ENCODE results near the gene CXCL5. TPM values are rescaled to one million over a fixed set of nuclear protein-coding genes. Genes with fewer than 3 reads are reported as not detected.
A peak's percentile ranks its signal among the peaks of the same experiment; 100 is the strongest.

Gene CXCL5
- total RNA-seq, 1 experiment from 2014 or later, result 0.51 TPM

DNA sequence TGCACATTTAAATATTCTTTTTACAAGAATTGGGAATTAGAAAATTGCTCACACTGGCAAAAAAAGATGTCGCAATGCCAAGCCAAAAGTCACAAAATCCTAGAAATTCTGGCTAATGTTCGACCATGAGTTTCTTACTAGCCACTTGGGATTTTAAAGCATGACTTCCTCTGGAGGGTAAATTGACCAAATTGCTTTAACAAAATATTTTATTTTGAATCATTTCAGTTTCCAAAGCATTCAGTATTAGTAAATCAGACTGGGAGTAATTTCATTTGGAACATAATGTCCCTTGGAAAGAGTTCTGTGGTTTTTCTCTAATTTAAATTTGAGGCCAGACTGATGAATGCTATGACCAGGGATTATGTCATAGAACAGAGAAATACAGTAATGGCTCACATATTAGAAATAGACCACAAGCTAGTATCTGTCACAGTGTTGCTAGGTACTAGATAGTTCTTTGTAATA is 7.6 kb upstream of the CXCL5 start:
- H3K9me3 Mint-ChIP-seq (ENCODE audit: unreplicated experiment), result no peaks in the 10 kb centered on the region
- CTCF ChIA-PET, result interaction anchor here (0.7 kb wide), 1 partner anchor 150 kb away, joined by 3 read pairs; no protein-coding TSS in a partner anchor
- intact Hi-C loops (cut with micrococcal nuclease), result no loop called here
- H3K27me3 Mint-ChIP-seq (ENCODE audit: insufficient read depth, unreplicated experiment), result no peaks in the 10 kb centered on the region
- peaks cover 9% of the 10 kb centered on the region for H3K4me1 Mint-ChIP-seq (ENCODE audit: insufficient read depth, unreplicated experiment)
- peak overlapping the region; percentile 47 for H3K4me3 Mint-ChIP-seq (ENCODE audit: unreplicated experiment)
- peak; percentile 26 for DNase-seq (ENCODE audit: unreplicated experiment)
- H3K36me3 Mint-ChIP-seq (ENCODE audit: insufficient read depth, unreplicated experiment), result no peaks in the 10 kb centered on the region
- TSS peak; percentile 77 for BruUV-seq (replicated peaks)
- TF ChIP-seq, protein P1, sequence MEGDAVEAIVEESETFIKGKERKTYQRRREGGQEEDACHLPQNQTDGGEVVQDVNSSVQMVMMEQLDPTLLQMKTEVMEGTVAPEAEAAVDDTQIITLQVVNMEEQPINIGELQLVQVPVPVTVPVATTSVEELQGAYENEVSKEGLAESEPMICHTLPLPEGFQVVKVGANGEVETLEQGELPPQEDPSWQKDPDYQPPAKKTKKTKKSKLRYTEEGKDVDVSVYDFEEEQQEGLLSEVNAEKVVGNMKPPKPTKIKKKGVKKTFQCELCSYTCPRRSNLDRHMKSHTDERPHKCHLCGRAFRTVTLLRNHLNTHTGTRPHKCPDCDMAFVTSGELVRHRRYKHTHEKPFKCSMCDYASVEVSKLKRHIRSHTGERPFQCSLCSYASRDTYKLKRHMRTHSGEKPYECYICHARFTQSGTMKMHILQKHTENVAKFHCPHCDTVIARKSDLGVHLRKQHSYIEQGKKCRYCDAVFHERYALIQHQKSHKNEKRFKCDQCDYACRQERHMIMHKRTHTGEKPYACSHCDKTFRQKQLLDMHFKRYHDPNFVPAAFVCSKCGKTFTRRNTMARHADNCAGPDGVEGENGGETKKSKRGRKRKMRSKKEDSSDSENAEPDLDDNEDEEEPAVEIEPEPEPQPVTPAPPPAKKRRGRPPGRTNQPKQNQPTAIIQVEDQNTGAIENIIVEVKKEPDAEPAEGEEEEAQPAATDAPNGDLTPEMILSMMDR (IDR thresholded peaks at IDR 0.05; ENCODE audit: unreplicated experiment), result no peak
- POLR2A ChIA-PET, result interaction anchor here (0.7 to 1.1 kb wide), 4 partner anchors 14 to 92 kb away, joined by 3 to 4 read pairs (median 3); partner anchors contain the start of gene CXCL3
- peak overlapping the region; percentile 88 for H3K27ac Mint-ChIP-seq (ENCODE audit: low read depth, unreplicated experiment)

DNA sequence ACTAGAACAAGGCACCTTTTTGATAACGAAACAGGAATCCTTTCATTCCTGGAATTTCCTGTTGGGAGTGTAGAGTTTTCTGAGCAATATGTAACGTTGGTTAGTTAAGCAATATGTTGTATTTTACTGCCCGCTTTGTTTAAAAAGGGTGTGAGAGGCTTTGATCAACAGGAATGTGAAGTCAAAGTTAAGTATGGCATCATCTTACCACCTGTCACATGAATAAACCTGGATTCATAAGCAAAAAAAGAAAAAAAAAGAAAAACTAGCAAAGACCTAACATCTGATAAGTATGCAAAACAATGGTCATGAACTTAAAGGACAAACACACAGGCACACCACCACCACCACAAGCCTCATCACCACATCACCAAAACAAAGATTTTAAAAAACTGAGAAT is 7.1 kb upstream of the CXCL5 start:
- no peaks in the 10 kb centered on the region for H3K36me3 Mint-ChIP-seq (ENCODE audit: insufficient read depth, unreplicated experiment)
- peaks cover 9% of the 10 kb centered on the region for H3K4me1 Mint-ChIP-seq (ENCODE audit: insufficient read depth, unreplicated experiment)
- H3K27me3 Mint-ChIP-seq (ENCODE audit: insufficient read depth, unreplicated experiment), result no peaks in the 10 kb centered on the region
- H3K27ac Mint-ChIP-seq (ENCODE audit: low read depth, unreplicated experiment), result peak overlapping the region; percentile 88
- peak overlapping the region; percentile 47 for H3K4me3 Mint-ChIP-seq (ENCODE audit: unreplicated experiment)
- intact Hi-C loops (cut with micrococcal nuclease), result no loop called here
- TF ChIP-seq, protein P1 (IDR thresholded peaks at IDR 0.05; ENCODE audit: unreplicated experiment), result no peak
- H3K9me3 Mint-ChIP-seq (ENCODE audit: unreplicated experiment), result no peaks in the 10 kb centered on the region
- DNase-seq (ENCODE audit: unreplicated experiment), result peak; percentile 49
- POLR2A ChIA-PET, result no interaction called here
- no TSS peak for BruUV-seq (replicated peaks)
- CTCF ChIA-PET, result no interaction called here

DNA sequence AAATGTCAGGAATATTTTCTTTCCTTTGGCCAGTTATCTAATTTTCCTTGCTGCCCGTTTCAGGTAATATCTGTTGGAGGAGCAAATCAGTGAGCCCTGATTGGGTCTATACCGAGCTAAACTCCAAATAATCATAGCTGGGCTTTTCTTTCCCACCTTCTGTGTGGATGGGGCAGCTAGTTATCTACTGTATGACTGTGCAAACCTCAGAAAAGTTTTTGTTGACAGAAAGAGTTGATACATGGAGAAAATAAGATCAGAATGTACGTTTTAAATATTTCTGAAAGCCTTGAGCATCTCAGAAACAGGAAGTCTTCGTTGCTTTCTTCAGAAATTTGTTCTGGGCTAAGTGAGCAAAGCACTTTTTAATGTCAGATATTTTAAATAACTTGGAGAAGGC is 6.2 kb upstream of the CXCL5 start:
- H3K27ac Mint-ChIP-seq (ENCODE audit: low read depth, unreplicated experiment), result no peak overlapping the region
- no peaks in the 10 kb centered on the region for H3K27me3 Mint-ChIP-seq (ENCODE audit: insufficient read depth, unreplicated experiment)
- H3K36me3 Mint-ChIP-seq (ENCODE audit: insufficient read depth, unreplicated experiment), result no peaks in the 10 kb centered on the region
- POLR2A ChIA-PET, result no interaction called here
- BruUV-seq (replicated peaks), result no TSS peak
- no peak overlapping the region for H3K4me3 Mint-ChIP-seq (ENCODE audit: unreplicated experiment)
- no peak for DNase-seq (ENCODE audit: unreplicated experiment)
- CTCF ChIA-PET, result interaction anchor here (0.7 kb wide), 1 partner anchor 9 kb away, joined by 3 read pairs; no protein-coding TSS in a partner anchor
- intact Hi-C loops (cut with micrococcal nuclease), result no loop called here
- H3K4me1 Mint-ChIP-seq (ENCODE audit: insufficient read depth, unreplicated experiment), result peaks cover 9% of the 10 kb centered on the region
- H3K9me3 Mint-ChIP-seq (ENCODE audit: unreplicated experiment), result no peaks in the 10 kb centered on the region
- TF ChIP-seq, protein P1 (IDR thresholded peaks at IDR 0.05; ENCODE audit: unreplicated experiment), result no peak

DNA sequence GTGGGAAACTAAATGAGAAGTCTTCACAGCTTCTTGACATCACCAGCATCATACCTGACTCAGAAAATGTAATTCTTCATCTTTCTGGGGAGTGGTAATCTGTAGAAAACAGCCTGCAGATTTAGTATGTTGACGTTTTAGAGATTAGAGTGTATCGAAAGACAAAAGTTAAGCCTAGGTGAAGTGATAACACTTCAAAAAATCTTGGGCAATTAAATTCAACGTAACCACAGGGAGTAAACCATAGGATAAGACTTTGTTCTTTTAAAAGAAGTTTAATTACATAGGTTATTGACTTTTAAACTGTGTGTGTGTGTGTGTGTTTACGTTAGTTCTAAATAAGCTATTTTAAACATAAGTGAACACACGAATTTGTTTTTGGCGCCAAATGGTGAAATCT is 1.8 kb upstream of the CXCL5 start:
- POLR2A ChIA-PET, result interaction anchor here (0.6 kb wide), 2 partner anchors 10 to 80 kb away, joined by 3 read pairs; no protein-coding TSS in a partner anchor
- no peak overlapping the region for H3K4me3 Mint-ChIP-seq (ENCODE audit: unreplicated experiment)

More for the DNA sequence above, 1.8 kb upstream of the CXCL5 start:
- CTCF ChIA-PET, result no interaction called here
- no TSS peak for BruUV-seq (replicated peaks)
- Mint-ChIP-seq H3K4me1 (ENCODE audit: insufficient read depth, unreplicated experiment) (peaks cover 2% of the 10 kb centered on the region), H3K36me3 (ENCODE audit: insufficient read depth, unreplicated experiment) (no peaks in the 10 kb centered on the region), H3K27ac (ENCODE audit: low read depth, unreplicated experiment) (no peak overlapping the region), H3K9me3 (ENCODE audit: unreplicated experiment) (no peaks in the 10 kb centered on the region), H3K27me3 (ENCODE audit: insufficient read depth, unreplicated experiment) (no peaks in the 10 kb centered on the region)
- intact Hi-C loops (cut with micrococcal nuclease), result no loop called here
- TF ChIP-seq, protein P1 (IDR thresholded peaks at IDR 0.05; ENCODE audit: unreplicated experiment), result no peak
- DNase-seq (ENCODE audit: unreplicated experiment), result no peak
